Neuronal stem cell (in vitro differentiated cells): ENCODE results near the gene ARSK.

Experiments used
- DNase-seq: peaks from one replicate; pipeline ENCODE4 v3.0.0-alpha.2; 2013; ENCODE audit warnings: low spot score
- H2AFZ ChIP-seq: one replicate; pipeline ENCODE4 v1.6.1; 2013; ENCODE audit warnings: mild to moderate bottlenecking, low read length, inconsistent platforms
- H2AK5ac ChIP-seq: 2 replicates; pipeline ENCODE4 v1.6.1; 2013; ENCODE audit warnings: low read depth, mild to moderate bottlenecking, inconsistent platforms, low read length, moderate library complexity, mixed read lengths
- H2BK120ac ChIP-seq: 2 replicates; pipeline ENCODE4 v1.6.1; 2013; ENCODE audit warnings: low read depth, mild to moderate bottlenecking, inconsistent platforms, low read length, moderate library complexity, mixed read lengths
- H2BK12ac ChIP-seq: one replicate; pipeline ENCODE4 v1.6.1; 2013; ENCODE audit warnings: low read length, inconsistent platforms
- H2BK15ac ChIP-seq: 2 replicates; pipeline ENCODE4 v1.6.1; 2013; ENCODE audit warnings: mild to moderate bottlenecking, low read length, inconsistent platforms, mixed read lengths
- H2BK5ac ChIP-seq: one replicate; pipeline ENCODE4 v1.6.1; 2013; ENCODE audit warnings: inconsistent platforms, mild to moderate bottlenecking, low read length, moderate library complexity
- H3K14ac ChIP-seq: one replicate; pipeline ENCODE4 v1.6.1; 2013; ENCODE audit warnings: low read length, inconsistent platforms
- H3K18ac ChIP-seq: 2 replicates; pipeline ENCODE4 v1.6.1; 2013; ENCODE audit warnings: low read length, inconsistent platforms
- H3K23ac ChIP-seq: 2 replicates; pipeline ENCODE4 v1.6.1; 2013; ENCODE audit warnings: low read depth, mild to moderate bottlenecking, mixed read lengths, low read length, inconsistent platforms; ENCODE audit not compliant: poor library complexity
- H3K27ac ChIP-seq: replicated peaks from 3 replicates; pipeline ENCODE4 v1.5.1; 2013; ENCODE audit warnings: low read length, inconsistent platforms
- H3K27me3 ChIP-seq, 3 experiments: 2 replicates each; pipeline ENCODE4 v1.6.1; 2013; ENCODE audit warnings: low read length in 3 of 3, mild to moderate bottlenecking in 2 of 3, inconsistent platforms in 1 of 3, low read depth in 1 of 3, mixed read lengths in 1 of 3, moderate library complexity in 1 of 3; ENCODE audit not compliant: control insufficient read depth in 3 of 3, insufficient read depth in 3 of 3
- H3K36me3 ChIP-seq, 2 donors: replicated peaks in 1 of 2; 2 replicates each; pipeline ENCODE4 v1.6.1; 2013; ENCODE audit warnings: low read length in 2 of 2; ENCODE audit not compliant: control insufficient read depth in 2 of 2, insufficient read depth in 2 of 2
- H3K4ac ChIP-seq: 2 replicates; pipeline ENCODE4 v1.6.1; 2013; ENCODE audit warnings: inconsistent platforms, mild to moderate bottlenecking, low read length, moderate library complexity
- H3K4me1 ChIP-seq, 2 donors: 1 replicate in 1 of 2; 2 replicates in 1 of 2; pipeline ENCODE4 v1.6.1; 2013; ENCODE audit warnings: low read length in 2 of 2, low read depth in 1 of 2; ENCODE audit not compliant: control insufficient read depth in 2 of 2, insufficient read depth in 1 of 2
- H3K4me2 ChIP-seq: one replicate; pipeline ENCODE4 v1.6.1; 2013; ENCODE audit warnings: mild to moderate bottlenecking, low read length, inconsistent platforms; ENCODE audit not compliant: insufficient read depth, poor library complexity, severe bottlenecking
- H3K4me3 ChIP-seq, 2 donors: 2 replicates each; pipeline ENCODE4 v1.5.1; 2013; ENCODE audit warnings: low read length in 2 of 2, mild to moderate bottlenecking in 2 of 2, inconsistent platforms in 1 of 2, moderate library complexity in 1 of 2
- H3K79me1 ChIP-seq: one replicate; pipeline ENCODE4 v1.6.1; 2013; ENCODE audit warnings: low read depth, mild to moderate bottlenecking, inconsistent platforms, low read length, moderate library complexity
- H3K9ac ChIP-seq: one replicate; pipeline ENCODE4 v1.6.1; 2013; ENCODE audit warnings: mild to moderate bottlenecking, low read depth, low read length, inconsistent platforms; ENCODE audit not compliant: poor library complexity
- H3K9me3 ChIP-seq, 2 donors: replicated peaks in 1 of 2; 2 replicates each; pipeline versions ENCODE3 to v1.6.1; 2013; ENCODE audit warnings: low read length in 2 of 2, mild to moderate bottlenecking in 2 of 2, inconsistent platforms in 1 of 2, low read depth in 1 of 2, mixed read lengths in 1 of 2, moderate library complexity in 1 of 2; ENCODE audit not compliant: control insufficient read depth in 2 of 2, insufficient read depth in 1 of 2
- H4K8ac ChIP-seq: one replicate; pipeline ENCODE4 v1.6.1; 2013; ENCODE audit warnings: low read depth, mild to moderate bottlenecking, inconsistent platforms, low read length, moderate library complexity
- H4K91ac ChIP-seq: one replicate; pipeline ENCODE4 v1.6.1; 2013; ENCODE audit warnings: low read length, low read depth, mild to moderate bottlenecking, inconsistent platforms; ENCODE audit not compliant: poor library complexity
- WGBS, 2 donors: extraction: QIAGEN DNeasy Blood & Tissue Kit; methylation state at CpG; one replicate each; pipeline ENCODE4 v1.1.7; 2013; ENCODE audit warnings: missing lambda C conversion rate in 2 of 2, mixed read lengths in 1 of 2; ENCODE audit not compliant: insufficient read length in 2 of 2, insufficient replicate concordance in 1 of 2; ENCODE audit errors: extremely low coverage in 2 of 2; 5-methylcytosine and 5-hydroxymethylcytosine counted together

ARSK gene

DNA sequence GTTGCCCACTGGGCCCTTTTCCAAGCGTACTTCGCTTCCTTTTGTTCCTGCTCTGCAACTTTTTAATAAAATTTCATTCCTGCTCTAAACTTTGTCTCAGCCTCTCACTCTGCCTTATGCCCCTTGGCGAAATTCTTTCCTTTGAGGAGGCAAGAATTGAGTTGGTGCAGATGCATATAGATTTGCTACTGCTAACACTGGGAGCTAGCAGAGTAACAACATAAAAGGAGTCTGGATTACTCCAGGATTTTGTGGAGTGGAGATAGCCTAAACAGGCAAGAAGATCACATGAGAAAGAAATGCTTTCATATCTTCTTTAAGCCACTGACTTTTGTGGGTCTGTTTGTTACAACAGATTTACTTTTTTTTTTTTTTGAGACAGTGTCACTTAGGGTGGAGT, 78.8 kb downstream of the ARSK start:
- Histone ChIP-seq H4K8ac (no peak overlapping the region), H3K79me1 (no peaks in the 10 kb centered on the region), H3K4me3 (no peak overlapping the region), H3K23ac (no peak overlapping the region), H3K36me3 (no peaks in the 10 kb centered on the region), H3K4me2 (no peak overlapping the region), H2AFZ (no peak overlapping the region), H3K9me3 (peaks cover 0 to 6% of the 10 kb centered on the region in 2 donors), H2BK12ac (no peak overlapping the region), H3K4me1 (no peaks in the 10 kb centered on the region), H3K9ac (no peak overlapping the region), H4K91ac (no peak overlapping the region), H3K18ac (no peak overlapping the region), H2BK15ac (no peak overlapping the region), H2AK5ac (no peak overlapping the region), H2BK5ac (no peak overlapping the region), H3K27me3 (peaks cover 0 to 6% (median 2%) of the 10 kb centered on the region in 3 experiments), H3K27ac (no peak overlapping the region), H2BK120ac (no peak overlapping the region), H3K4ac (no peak overlapping the region), H3K14ac (no peak overlapping the region)
- DNase-seq = no peak
- no CpG with 5 or more reads among the region's 3 CpGs for WGBS, 2 donors

DNA sequence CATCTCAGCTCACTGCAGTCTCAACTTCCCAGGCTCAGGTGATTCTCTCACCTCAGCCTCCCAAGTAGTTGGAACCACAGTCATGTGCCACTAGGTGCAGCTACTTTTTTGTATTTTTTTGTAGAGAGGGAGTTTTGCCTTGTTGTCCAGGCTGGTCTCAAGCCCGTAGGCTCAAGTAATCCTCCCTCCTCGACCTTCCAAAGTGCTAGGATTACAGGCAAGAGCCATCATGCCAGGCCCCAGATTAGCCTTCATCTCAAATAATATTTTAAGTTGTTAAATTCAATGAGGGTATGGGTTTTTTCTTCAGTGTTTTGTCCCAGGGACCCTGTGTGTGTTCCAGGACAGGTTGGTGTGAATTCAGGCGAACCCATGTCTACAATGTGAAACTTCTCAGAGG, 79.2 kb downstream of the ARSK start:
- Histone ChIP-seq H3K9me3 (peaks cover 0 to 2% of the 10 kb centered on the region in 2 donors), H3K4me2 (no peak overlapping the region), H3K23ac (no peak overlapping the region), H3K36me3 (no peaks in the 10 kb centered on the region), H3K4ac (no peak overlapping the region), H3K27me3 (peaks cover 0 to 7% (median 2%) of the 10 kb centered on the region in 3 experiments), H2BK120ac (no peak overlapping the region), H2AFZ (no peak overlapping the region), H3K4me1 (no peaks in the 10 kb centered on the region), H3K4me3 (no peak overlapping the region), H3K27ac (no peak overlapping the region), H3K14ac (no peak overlapping the region), H2AK5ac (no peak overlapping the region), H3K18ac (no peak overlapping the region), H2BK12ac (no peak overlapping the region), H4K8ac (no peak overlapping the region), H2BK15ac (no peak overlapping the region), H3K79me1 (no peaks in the 10 kb centered on the region), H3K9ac (no peak overlapping the region), H2BK5ac (no peak overlapping the region), H4K91ac (no peak overlapping the region)
- no peak for DNase-seq
- WGBS, 2 donors = no CpG with 5 or more reads among the region's 3 CpGs

DNA sequence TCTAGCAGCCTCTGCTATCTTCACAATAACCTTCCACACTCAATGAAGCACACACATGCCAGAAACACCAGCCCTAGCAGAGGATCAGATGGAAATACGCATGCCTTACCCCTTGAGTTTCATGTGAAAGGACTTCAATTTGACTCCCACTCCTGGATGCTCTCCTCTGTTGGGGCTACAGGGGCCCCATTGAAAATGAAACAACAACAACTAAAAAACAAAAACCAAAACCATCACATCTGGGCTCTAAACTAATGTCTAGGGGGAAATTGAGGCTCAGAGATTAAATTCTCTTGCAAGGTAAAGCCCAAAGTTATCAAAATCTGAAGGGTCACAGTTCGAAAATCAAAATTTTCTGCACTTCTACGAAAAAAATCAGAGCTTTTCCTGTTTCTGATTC, 83.7 kb downstream of the ARSK start:
- Histone ChIP-seq H3K4me1 (no peaks in the 10 kb centered on the region), H3K14ac (no peak overlapping the region), H4K8ac (no peak overlapping the region), H3K79me1 (no peaks in the 10 kb centered on the region), H2AFZ (no peak overlapping the region), H2BK120ac (no peak overlapping the region), H3K18ac (no peak overlapping the region), H2AK5ac (no peak overlapping the region), H3K9me3 (peaks cover 0 to 4% of the 10 kb centered on the region in 2 donors), H3K27ac (no peak overlapping the region), H3K4ac (no peak overlapping the region), H2BK5ac (no peak overlapping the region), H3K4me2 (no peak overlapping the region), H2BK12ac (no peak overlapping the region), H3K4me3 (no peak overlapping the region), H3K23ac (no peak overlapping the region), H2BK15ac (no peak overlapping the region), H3K27me3 (peaks cover 0 to 27% (median 2%) of the 10 kb centered on the region in 3 experiments), H4K91ac (no peak overlapping the region), H3K9ac (no peak overlapping the region), H3K36me3 (no peaks in the 10 kb centered on the region)
- WGBS, 2 donors = no CpG with 5 or more reads among the region's 3 CpGs
- DNase-seq = no peak

DNA sequence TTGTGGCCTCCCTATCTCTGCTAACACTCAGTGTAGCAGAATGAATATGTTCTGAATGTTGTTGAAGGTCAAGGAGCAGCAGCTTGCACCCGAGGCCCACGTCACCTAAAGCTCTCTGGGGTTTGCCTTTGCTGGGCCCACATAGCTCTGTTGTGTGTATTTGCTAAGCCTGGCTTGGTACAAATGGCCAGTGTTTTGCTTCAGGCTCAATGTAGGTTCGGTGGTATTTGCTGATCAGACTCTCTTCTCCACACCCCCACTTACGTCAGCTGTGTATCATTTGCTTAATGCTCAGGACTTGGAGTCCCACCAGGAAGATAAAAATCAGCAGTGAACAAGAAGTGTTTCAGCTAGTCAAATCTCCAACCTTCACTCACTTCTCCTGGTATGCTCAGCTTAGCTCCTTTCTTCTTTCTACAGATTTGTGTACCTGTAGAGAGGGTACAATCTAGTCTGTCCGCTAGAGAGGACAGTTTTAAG, 86.9 kb downstream of the ARSK start:
- Histone ChIP-seq H2AFZ (no peak overlapping the region), H4K8ac (no peak overlapping the region), H3K4ac (no peak overlapping the region), H2AK5ac (no peak overlapping the region), H2BK120ac (no peak overlapping the region), H3K27ac (no peak overlapping the region), H3K14ac (no peak overlapping the region), H3K4me3 (no peak overlapping the region), H2BK12ac (no peak overlapping the region), H3K9me3 (peaks cover 0 to 4% of the 10 kb centered on the region in 2 donors), H3K9ac (no peak overlapping the region), H3K36me3 (no peaks in the 10 kb centered on the region), H3K4me1 (no peaks in the 10 kb centered on the region), H3K4me2 (no peak overlapping the region), H2BK5ac (no peak overlapping the region), H3K79me1 (no peaks in the 10 kb centered on the region), H2BK15ac (no peak overlapping the region), H4K91ac (no peak overlapping the region), H3K27me3 (peaks cover 0 to 27% (median 2%) of the 10 kb centered on the region in 3 experiments), H3K23ac (no peak overlapping the region), H3K18ac (no peak overlapping the region)
- WGBS, 2 donors = no CpG with 5 or more reads among the region's 5 CpGs
- DNase-seq = no peak
